Tibial nerve (tissue), 3 donors: ENCODE data around the gene OLFM1.

Experiments
- POLR2A ChIP-seq, 2 donors: fragments of 450-650 bp; IDR thresholded peaks; one replicate each; pipeline ENCODE4 v1.6.1; 2017; ENCODE audit warnings: antibody characterized with exemption in 2 of 2, mild to moderate bottlenecking in 2 of 2, moderate library complexity in 2 of 2
- TF ChIP-seq, protein P1 (sequence below), 5 experiments: fragments of 200-600 bp in 3 of 5; fragments of 450-650 bp in 2 of 5; sonication (generic) in 3 of 5; IDR thresholded peaks; one replicate each; pipeline ENCODE4 v1.5.1; 2016 to 2019; ENCODE audit warnings: antibody characterized with exemption in 5 of 5, mild to moderate bottlenecking in 3 of 5, moderate library complexity in 2 of 5

DNA sequence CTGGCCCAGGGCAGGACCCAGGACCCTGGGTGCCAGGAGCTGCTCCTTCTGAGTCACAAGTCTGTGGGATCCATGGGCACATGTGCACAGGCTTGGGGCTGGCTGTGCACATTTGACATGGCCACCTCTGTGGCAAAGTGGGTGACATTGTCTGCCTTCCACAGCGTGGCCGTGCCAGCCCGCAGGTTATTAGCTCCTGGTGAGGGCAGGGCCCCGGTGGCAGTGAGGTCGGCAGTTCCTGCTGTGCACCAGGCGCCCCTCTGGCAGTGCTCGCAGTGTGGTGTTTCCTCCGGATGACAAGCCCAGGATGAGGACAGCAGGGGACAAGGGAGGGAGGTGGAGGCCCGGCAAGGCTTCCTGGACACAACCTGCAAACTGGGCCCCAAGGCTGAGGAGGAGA lies 60.5 kb downstream of the OLFM1 start:
- TF ChIP-seq POLR2A (IDR thresholded peaks at IDR 0.05): no peak
- TF ChIP-seq, protein P1, sequence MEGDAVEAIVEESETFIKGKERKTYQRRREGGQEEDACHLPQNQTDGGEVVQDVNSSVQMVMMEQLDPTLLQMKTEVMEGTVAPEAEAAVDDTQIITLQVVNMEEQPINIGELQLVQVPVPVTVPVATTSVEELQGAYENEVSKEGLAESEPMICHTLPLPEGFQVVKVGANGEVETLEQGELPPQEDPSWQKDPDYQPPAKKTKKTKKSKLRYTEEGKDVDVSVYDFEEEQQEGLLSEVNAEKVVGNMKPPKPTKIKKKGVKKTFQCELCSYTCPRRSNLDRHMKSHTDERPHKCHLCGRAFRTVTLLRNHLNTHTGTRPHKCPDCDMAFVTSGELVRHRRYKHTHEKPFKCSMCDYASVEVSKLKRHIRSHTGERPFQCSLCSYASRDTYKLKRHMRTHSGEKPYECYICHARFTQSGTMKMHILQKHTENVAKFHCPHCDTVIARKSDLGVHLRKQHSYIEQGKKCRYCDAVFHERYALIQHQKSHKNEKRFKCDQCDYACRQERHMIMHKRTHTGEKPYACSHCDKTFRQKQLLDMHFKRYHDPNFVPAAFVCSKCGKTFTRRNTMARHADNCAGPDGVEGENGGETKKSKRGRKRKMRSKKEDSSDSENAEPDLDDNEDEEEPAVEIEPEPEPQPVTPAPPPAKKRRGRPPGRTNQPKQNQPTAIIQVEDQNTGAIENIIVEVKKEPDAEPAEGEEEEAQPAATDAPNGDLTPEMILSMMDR (IDR thresholded peaks at IDR 0.05): no peak
